SIG-M5 treated with dmso at 0.1 percent for 504 hours (cell line): Measurements from ENCODE around the gene NANS.
A peak's percentile ranks its signal among the peaks of the same experiment; 100 is the strongest.
"Not testable (repeated sequence)": the region's sequence is repeated elsewhere in the genome, so short reads cannot be mapped to it uniquely, and the experiment has no call there.

Source experiments
- DNase-seq: peaks from one replicate; lab custom pipeline; 2025; ENCODE audit not compliant: unreplicated experiment; lab: John Stamatoyannopoulos, UW

The NANS gene

GRCh38 chr9:98056269-98057137 is at the start of gene NANS:
TSS of gene NANS (plus strand) at chr9:98056732. CDS start at chr9:98056809, 77 bp downstream.
- peak; percentile 99 for DNase-seq

- DNase-seq = peak; percentile 43
These were observed 49.1 kb upstream of the NANS start for GRCh38 chr9:98007251-98007928.

- DNase-seq = no peak
These were observed 47.8 kb upstream of the NANS start for GRCh38 chr9:98008764-98009163.

GRCh38 chr9:98009437-98009836 is 47.1 kb upstream of the NANS start:
- DNase-seq = no peak

- DNase-seq = no peak
These were observed 46.6 kb upstream of the NANS start for GRCh38 chr9:98009936-98010335.

GRCh38 chr9:98010445-98010844 is 46.1 kb upstream of the NANS start:
- DNase-seq = no peak

- DNase-seq = no peak
These were observed 45.4 kb upstream of the NANS start for GRCh38 chr9:98011122-98011521.

- DNase-seq = no peak
These were observed 40.3 kb upstream of the NANS start for GRCh38 chr9:98016137-98016680.

GRCh38 chr9:98017306-98017705 is 39.2 kb upstream of the NANS start:
- no peak for DNase-seq

- DNase-seq = no peak
These were observed 38.2 kb upstream of the NANS start for GRCh38 chr9:98018347-98018746.

GRCh38 chr9:98019098-98019497 is 37.4 kb upstream of the NANS start:
- DNase-seq = no peak

GRCh38 chr9:98019869-98020268 is 36.7 kb upstream of the NANS start:
- not testable (repeated sequence) for DNase-seq

- no peak for DNase-seq
These were observed 35.9 kb upstream of the NANS start for GRCh38 chr9:98020476-98021145.

GRCh38 chr9:98021306-98022040 is 35.1 kb upstream of the NANS start:
- no peak for DNase-seq

- DNase-seq = no peak
These were observed 34.1 kb upstream of the NANS start for GRCh38 chr9:98022447-98022846.

- DNase-seq = no peak
These were observed 31.8 kb upstream of the NANS start for GRCh38 chr9:98024702-98025101.

- no peak for DNase-seq
These were observed 25.4 kb upstream of the NANS start for GRCh38 chr9:98031169-98031568.

- DNase-seq = no peak
These were observed 24.6 kb upstream of the NANS start for GRCh38 chr9:98031935-98032334.

GRCh38 chr9:98034593-98035546 is 21.7 kb upstream of the NANS start:
- DNase-seq = peak; percentile 58

- DNase-seq = no peak
These were observed 19.2 kb upstream of the NANS start for GRCh38 chr9:98037357-98037756.
